Spinal cord (tissue), 10 donors: ENCODE results near the gene SYNGR3. TPM values are rescaled to one million over a fixed set of nuclear protein-coding genes. Genes with fewer than 3 reads are reported as not detected.
A peak's percentile ranks its signal among the peaks of the same experiment; 100 is the strongest.

Experiments used
- DNase-seq, 6 donors: peaks; one replicate each; pipeline versions ENCODE4 v3.0.0 to v3.0.0-alpha.2; 2013 to 2015; ENCODE audit warnings: low spot score in 6 of 6, low read depth in 4 of 6
- H3K27ac ChIP-seq: one replicate; pipeline ENCODE4 v1.5.1; 2013; ENCODE audit warnings: low read depth, low read length, control low read depth
- H3K27me3 ChIP-seq: one replicate; pipeline ENCODE4 v1.6.1; 2013; ENCODE audit warnings: low read length; ENCODE audit not compliant: control insufficient read depth, insufficient read depth
- H3K36me3 ChIP-seq: one replicate; pipeline ENCODE4 v1.6.1; 2013; ENCODE audit warnings: low read length; ENCODE audit not compliant: control insufficient read depth, insufficient read depth
- H3K4me1 ChIP-seq: one replicate; pipeline ENCODE4 v1.6.1; 2013; ENCODE audit warnings: low read length; ENCODE audit not compliant: control insufficient read depth, insufficient read depth
- H3K4me3 ChIP-seq: one replicate; pipeline ENCODE4 v1.5.1; 2013; ENCODE audit warnings: low read depth, low read length, control low read depth
- H3K9me3 ChIP-seq: one replicate; pipeline ENCODE4 v1.6.1; 2013; ENCODE audit warnings: low read length; ENCODE audit not compliant: control insufficient read depth, insufficient read depth
- WGBS: methylation state at CpG from one replicate; pipeline ENCODE4 v1.1.5; 2013; ENCODE audit warnings: missing lambda C conversion rate; ENCODE audit not compliant: insufficient coverage; 5-methylcytosine and 5-hydroxymethylcytosine counted together
- polyA plus RNA-seq, 2 donors: library from polyadenylated mRNA; unstranded; fragments of 120-200 nt; gene quantifications; one replicate each; pipeline ENCODE4 v1.2.1, GENCODE V29; 2013; ENCODE audit not compliant: insufficient read length in 2 of 2
- total RNA-seq, 2 donors: library from RNA; depleted of rRNA in 1 of 2; stranded (reverse); fragments of 120-200 nt in 1 of 2; fragments of >200 nt in 1 of 2; gene quantifications; one replicate each; pipeline versions ENCODE4 v1.2.3 to v1.2.4, GENCODE V29; 2013 to 2014
- donor health status: healthy.

The SYNGR3 gene
- total and polyA plus RNA-seq, 4 donors = 20.1 to 111 (median 90.2) TPM

- Histone ChIP-seq H3K27ac (no peak overlapping the region), H3K4me3 (no peak overlapping the region), H3K4me1 (peaks cover 40% of the 10 kb centered on the region), H3K36me3 (peaks cover 74% of the 10 kb centered on the region), H3K27me3 (peaks cover 38% of the 10 kb centered on the region), H3K9me3 (no peaks in the 10 kb centered on the region)
- DNase-seq = no peak
- 94% methylated on average over 8 of the region's 8 CpGs for WGBS
Observed at GRCh38 chr16:1976216-1976520, 13.6 kb upstream of the SYNGR3 start.

- Histone ChIP-seq H3K27me3 (peaks cover 41% of the 10 kb centered on the region), H3K36me3 (peaks cover 74% of the 10 kb centered on the region), H3K4me1 (peaks cover 45% of the 10 kb centered on the region), H3K4me3 (no peak overlapping the region), H3K27ac (no peak overlapping the region), H3K9me3 (no peaks in the 10 kb centered on the region)
- WGBS = 94% methylated on average over 30 of the region's 33 CpGs
- no peak for DNase-seq
Observed at GRCh38 chr16:1976951-1977874, 12.6 kb upstream of the SYNGR3 start.

- WGBS = 97% methylated on average over 17 of the region's 18 CpGs
- DNase-seq = no peak
- Histone ChIP-seq H3K36me3 (peaks cover 74% of the 10 kb centered on the region), H3K4me1 (peaks cover 45% of the 10 kb centered on the region), H3K9me3 (no peaks in the 10 kb centered on the region), H3K27ac (no peak overlapping the region), H3K4me3 (no peak overlapping the region), H3K27me3 (peaks cover 42% of the 10 kb centered on the region)
Observed at GRCh38 chr16:1977875-1978268, 11.9 kb upstream of the SYNGR3 start.

DNA sequence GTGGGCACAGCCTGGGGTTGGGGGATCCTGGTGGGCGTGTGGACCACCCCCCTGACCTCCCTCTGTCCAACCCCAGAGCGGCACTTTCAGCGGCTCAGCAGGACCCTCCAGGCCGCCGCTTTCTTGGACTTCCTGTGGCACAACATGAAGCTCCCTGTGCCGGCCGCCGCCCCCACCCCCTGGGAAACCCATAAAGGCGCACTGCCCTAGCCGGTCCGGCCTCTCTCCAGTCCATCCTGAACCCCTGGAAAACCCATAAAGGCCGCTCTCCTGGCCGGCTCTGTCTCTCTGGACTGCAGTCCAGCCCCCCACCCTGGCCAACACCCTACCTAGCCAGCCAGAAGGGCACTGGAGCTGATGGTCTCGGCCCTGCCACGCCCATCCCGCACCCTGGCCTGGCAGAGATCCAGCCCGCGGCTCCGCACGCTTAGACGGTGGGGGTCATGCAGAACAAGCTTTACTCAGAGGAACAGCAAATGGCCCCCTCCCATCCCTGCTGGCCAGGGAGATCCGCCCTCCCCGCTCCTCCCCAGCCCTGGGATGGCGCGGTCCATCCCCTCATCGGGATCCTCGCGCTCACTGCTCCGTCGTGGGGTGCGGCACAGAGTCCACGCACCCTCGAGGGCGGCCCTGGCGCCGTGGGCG is 11.2 kb upstream of the SYNGR3 start:
- no peaks in the 10 kb centered on the region for H3K9me3 ChIP-seq
- H3K4me1 ChIP-seq = peaks cover 45% of the 10 kb centered on the region
- no peak for DNase-seq
- H3K27me3 ChIP-seq = peaks cover 44% of the 10 kb centered on the region
- H3K36me3 ChIP-seq = peaks cover 71% of the 10 kb centered on the region
- H3K4me3 ChIP-seq = no peak overlapping the region
- 69% methylated on average over 36 of the region's 37 CpGs for WGBS
- no peak overlapping the region for H3K27ac ChIP-seq

- peaks cover 44% of the 10 kb centered on the region for H3K4me1 ChIP-seq
- H3K9me3 ChIP-seq = no peaks in the 10 kb centered on the region
- peaks cover 63% of the 10 kb centered on the region for H3K36me3 ChIP-seq
- DNase-seq = no peak
- WGBS = 27% methylated on average over 66 of the region's 70 CpGs
- H3K4me3 ChIP-seq = no peak overlapping the region
- no peak overlapping the region for H3K27ac ChIP-seq
- peaks cover 44% of the 10 kb centered on the region for H3K27me3 ChIP-seq
Observed at GRCh38 chr16:1979271-1980029, 10.3 kb upstream of the SYNGR3 start.

GRCh38 chr16:1980030-1980769 is 9.6 kb upstream of the SYNGR3 start:
- Histone ChIP-seq H3K36me3 (peaks cover 56% of the 10 kb centered on the region), H3K9me3 (no peaks in the 10 kb centered on the region), H3K4me1 (peaks cover 52% of the 10 kb centered on the region), H3K27me3 (peaks cover 44% of the 10 kb centered on the region), H3K4me3 (no peak overlapping the region), H3K27ac (no peak overlapping the region)
- peak in 1 of 6 donors; percentile 25 for DNase-seq
- 11% methylated on average over 51 of the region's 53 CpGs for WGBS

- 27% methylated on average over 15 of the region's 16 CpGs for WGBS
- peaks cover 57% of the 10 kb centered on the region for H3K4me1 ChIP-seq
- no peak for DNase-seq
- H3K9me3 ChIP-seq = no peaks in the 10 kb centered on the region
- peaks cover 44% of the 10 kb centered on the region for H3K27me3 ChIP-seq
- H3K36me3 ChIP-seq = peaks cover 56% of the 10 kb centered on the region
- H3K27ac ChIP-seq = no peak overlapping the region
- no peak overlapping the region for H3K4me3 ChIP-seq
Observed at GRCh38 chr16:1980770-1981087, 9.0 kb upstream of the SYNGR3 start.

- Histone ChIP-seq H3K4me1 (peaks cover 63% of the 10 kb centered on the region), H3K36me3 (peaks cover 56% of the 10 kb centered on the region), H3K9me3 (no peaks in the 10 kb centered on the region), H3K27me3 (peaks cover 41% of the 10 kb centered on the region), H3K27ac (no peak within 1 kb of the TSS), H3K4me3 (no peak within 1 kb of the TSS)
- WGBS = 58% methylated on average over 5 of the region's 6 CpGs
- no peak for DNase-seq
Observed at GRCh38 chr16:1981398-1981836, 8.4 kb upstream of the SYNGR3 start, which contains the start of gene NOXO1. Gene NOXO1 (minus strand): TSS chr16:1981469. CDS start chr16:1981179, 290 bp downstream.

GRCh38 chr16:1982013-1982433 is 7.7 kb upstream of the SYNGR3 start:
- Histone ChIP-seq H3K4me1 (peaks cover 63% of the 10 kb centered on the region), H3K27me3 (peaks cover 40% of the 10 kb centered on the region)
- DNase-seq = peak in 1 of 6 donors; percentile 55

More at GRCh38 chr16:1982013-1982433, 7.7 kb upstream of the SYNGR3 start:
- Histone ChIP-seq H3K36me3 (peaks cover 56% of the 10 kb centered on the region), H3K4me3 (no peak overlapping the region), H3K27ac (no peak overlapping the region), H3K9me3 (no peaks in the 10 kb centered on the region)
- 40% methylated on average over 4 of the region's 5 CpGs for WGBS
